GM23248 (cell line): ENCODE results near the gene LURAP1L.

Experiments used
- EZH2 ChIP-seq: fragments of 200-600 bp; sonication (generic); IDR thresholded peaks from 2 replicates; pipeline ENCODE4 v1.6.1; 2018; ENCODE audit warnings: antibody characterized with exemption, mild to moderate bottlenecking; ENCODE audit not compliant: insufficient read depth, poor library complexity, severe bottlenecking
- EZH2phosphoT487 ChIP-seq: fragments of 200-600 bp; sonication (generic); IDR thresholded peaks from 2 replicates; pipeline ENCODE4 v1.6.1; 2018; ENCODE audit warnings: antibody characterized with exemption, moderate library complexity, mild to moderate bottlenecking, low read depth; ENCODE audit not compliant: insufficient read depth

DNA sequence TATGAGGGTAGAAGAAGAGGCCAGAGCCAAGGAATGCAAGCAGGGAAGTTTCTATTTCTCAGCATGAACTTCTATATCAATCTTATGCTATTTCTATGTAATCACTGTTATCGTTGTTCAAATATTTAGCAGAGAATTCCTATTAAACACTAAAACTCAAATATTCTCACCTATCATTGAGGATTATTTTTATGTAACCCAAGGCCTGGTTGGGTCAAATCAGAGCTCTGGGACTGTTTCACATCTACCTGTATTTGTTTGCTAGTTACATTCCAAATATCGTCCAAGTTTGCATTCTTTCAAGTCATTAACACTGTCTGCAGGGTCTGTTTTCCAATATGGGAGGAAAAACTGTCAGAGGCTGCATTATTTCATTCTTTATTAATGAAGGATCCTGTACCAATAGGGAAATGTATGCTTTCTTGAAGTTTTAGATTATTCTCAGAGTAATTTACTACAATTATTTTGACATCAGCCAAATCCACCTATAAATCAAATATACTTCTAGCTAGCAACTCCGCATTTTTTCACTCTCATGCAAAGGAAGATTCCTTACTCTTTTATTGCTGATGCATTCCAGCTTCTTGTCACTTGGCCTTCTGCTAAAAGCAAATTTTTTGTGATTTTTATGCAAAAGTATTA, 52.2 kb downstream of the LURAP1L start:
- TF ChIP-seq EZH2, result no peak
- no peak for TF ChIP-seq EZH2phosphoT487
